H1 (cell line): ENCODE measurements around the gene IWS1. TPM values are rescaled to one million over a fixed set of nuclear protein-coding genes. Genes with fewer than 3 reads are reported as not detected.

Source experiments
- CTBP2 ChIP-seq: IDR thresholded peaks from 2 replicates; pipeline ENCODE4 v1.7.0; 2011; ENCODE audit warnings: borderline replicate concordance, mild to moderate bottlenecking, moderate library complexity, mixed read lengths, low read length; ENCODE audit not compliant: insufficient read depth, insufficient read length
- NRF1 ChIP-seq: IDR thresholded peaks from 2 replicates; pipeline ENCODE4 v1.6.1; 2011; ENCODE audit warnings: mild to moderate bottlenecking, low read depth, low read length, improper control_type of control experiment
- polyA plus RNA-seq, 7 experiments: library from polyadenylated mRNA; depleted of rRNA in 3 of 7; stranded (reverse) in 5 of 7; unstranded in 2 of 7; fragments of >200 nt in 5 of 7; fragments of 200-250 nt in 2 of 7; gene quantifications; 1 replicate in 5 of 7; 2 replicates in 1 of 7; 4 replicates in 1 of 7; pipeline versions ENCODE4 v1.2.1 to v1.2.3, GENCODE V29; 2011 to 2013; ENCODE audit warnings: missing spikeins in 2 of 7, mixed read lengths in 2 of 7
- total RNA-seq: library from RNA; stranded (reverse); fragmentation: NEBNext Ultra II Directional; extraction: Animal tissue kit (Norgen Biotek cat#: 25700); gene quantifications from 2 replicates; pipeline ENCODE4 v1.2.1, GENCODE V29; 2021

The IWS1 gene
- total and polyA plus RNA-seq, 2 of the 8 experiments (the other 6 are each of a cell fraction or from before 2014, with no cell fraction given): 18.4 to 64.8 TPM

DNA sequence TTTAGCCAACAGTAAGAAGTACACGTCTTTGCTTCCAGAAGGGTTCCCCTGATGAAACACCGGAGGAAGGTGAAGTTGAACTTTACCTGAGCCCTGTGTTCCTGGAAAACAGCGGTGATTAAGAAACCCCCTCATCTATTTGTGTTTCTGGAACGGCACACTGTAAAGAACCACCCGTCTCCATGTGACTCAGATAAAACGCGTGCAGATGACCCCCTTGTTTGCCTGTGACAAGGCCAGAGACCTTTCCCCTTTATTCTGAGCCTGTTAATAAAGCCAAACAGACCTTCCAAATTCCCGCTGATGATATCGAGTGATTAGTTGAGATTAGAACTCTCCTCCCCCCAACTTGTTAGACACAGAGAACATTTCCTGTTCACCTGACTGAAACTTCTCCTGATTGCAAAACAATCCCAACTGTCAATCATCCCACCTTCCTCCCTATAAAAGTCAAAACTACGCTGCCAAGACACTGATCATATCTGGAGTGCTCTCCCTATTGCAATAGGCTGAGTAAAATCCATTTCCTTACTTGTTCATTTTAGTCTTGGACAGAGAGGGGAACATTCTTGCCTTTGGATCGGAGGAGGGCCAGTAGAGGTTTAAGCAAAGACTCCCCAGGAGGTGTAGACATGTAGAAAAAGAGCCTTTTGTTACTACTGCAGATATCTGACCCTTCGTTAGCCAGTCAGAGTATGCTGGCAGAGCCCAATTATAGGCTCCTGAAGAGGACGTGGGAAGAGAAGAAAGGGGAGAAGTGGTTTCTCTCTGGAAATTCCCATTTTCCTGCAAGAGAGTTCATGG, 914 bp upstream of the IWS1 start (continued):
- TF ChIP-seq NRF1: no peak
- no peak for TF ChIP-seq CTBP2
